ENCODE measurements around the gene UNC13B.
A peak's percentile ranks its signal among the peaks of the same experiment; 100 is the strongest.
"Not testable (repeated sequence)": the region's sequence is repeated elsewhere in the genome, so short reads cannot be mapped to it uniquely, and the experiment has no call there.

Gene UNC13B

GRCh38 chr9:35163413-35163812 lies 1.6 kb downstream of the UNC13B start:
- DNase-seq (ENCODE audit: low spot score), result no peak

- DNase-seq (ENCODE audit: low spot score), result no peak
These were observed 2.9 kb downstream of the UNC13B start for GRCh38 chr9:35164711-35165110.

GRCh38 chr9:35167429-35167828 lies 5.6 kb downstream of the UNC13B start:
- DNase-seq (ENCODE audit: low spot score), result not testable (repeated sequence)

DNA sequence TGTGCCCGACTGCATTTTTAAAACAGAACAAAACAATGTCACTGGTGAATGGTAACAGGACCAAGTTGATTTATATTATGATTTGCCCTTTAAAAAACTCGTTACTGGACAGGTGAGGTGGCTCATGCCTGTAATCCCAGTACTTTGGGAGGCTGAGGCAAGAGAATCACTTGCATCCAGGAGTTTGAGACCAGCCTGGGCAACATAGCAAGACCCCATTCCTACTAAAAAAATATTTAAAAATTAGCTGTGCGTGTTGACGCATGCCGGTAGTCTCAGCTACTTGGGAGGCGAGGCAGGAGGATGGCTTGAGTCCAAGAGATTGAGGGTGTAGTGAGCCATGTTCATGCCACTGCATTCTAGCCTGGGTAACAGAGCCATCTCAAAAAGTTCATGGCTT lies 7.2 kb downstream of the UNC13B start:
- no peak for DNase-seq (ENCODE audit: low spot score)

GRCh38 chr9:35172878-35173277 lies 11.1 kb downstream of the UNC13B start:
- peak; percentile 53 for DNase-seq (ENCODE audit: low spot score)

DNA sequence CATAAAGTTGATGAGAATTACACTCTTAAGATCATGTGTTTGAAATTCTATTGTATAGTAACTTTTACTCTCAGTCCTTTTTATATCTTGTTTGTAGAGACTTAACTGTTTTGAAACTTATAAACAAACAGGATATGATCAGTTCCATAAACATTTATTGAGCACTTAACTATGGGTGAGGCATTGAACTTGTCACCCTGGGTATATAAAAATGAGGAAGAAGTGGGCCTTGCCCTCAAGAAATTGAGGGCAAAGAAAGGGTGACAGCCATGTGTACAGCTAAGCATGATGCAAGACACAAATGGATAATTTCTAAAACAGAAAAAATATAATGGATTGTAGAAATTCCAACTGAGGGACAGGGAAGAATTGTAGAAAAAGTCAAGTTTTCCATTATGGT lies 15.7 kb downstream of the UNC13B start:
- DNase-seq (ENCODE audit: low spot score), result no peak

DNA sequence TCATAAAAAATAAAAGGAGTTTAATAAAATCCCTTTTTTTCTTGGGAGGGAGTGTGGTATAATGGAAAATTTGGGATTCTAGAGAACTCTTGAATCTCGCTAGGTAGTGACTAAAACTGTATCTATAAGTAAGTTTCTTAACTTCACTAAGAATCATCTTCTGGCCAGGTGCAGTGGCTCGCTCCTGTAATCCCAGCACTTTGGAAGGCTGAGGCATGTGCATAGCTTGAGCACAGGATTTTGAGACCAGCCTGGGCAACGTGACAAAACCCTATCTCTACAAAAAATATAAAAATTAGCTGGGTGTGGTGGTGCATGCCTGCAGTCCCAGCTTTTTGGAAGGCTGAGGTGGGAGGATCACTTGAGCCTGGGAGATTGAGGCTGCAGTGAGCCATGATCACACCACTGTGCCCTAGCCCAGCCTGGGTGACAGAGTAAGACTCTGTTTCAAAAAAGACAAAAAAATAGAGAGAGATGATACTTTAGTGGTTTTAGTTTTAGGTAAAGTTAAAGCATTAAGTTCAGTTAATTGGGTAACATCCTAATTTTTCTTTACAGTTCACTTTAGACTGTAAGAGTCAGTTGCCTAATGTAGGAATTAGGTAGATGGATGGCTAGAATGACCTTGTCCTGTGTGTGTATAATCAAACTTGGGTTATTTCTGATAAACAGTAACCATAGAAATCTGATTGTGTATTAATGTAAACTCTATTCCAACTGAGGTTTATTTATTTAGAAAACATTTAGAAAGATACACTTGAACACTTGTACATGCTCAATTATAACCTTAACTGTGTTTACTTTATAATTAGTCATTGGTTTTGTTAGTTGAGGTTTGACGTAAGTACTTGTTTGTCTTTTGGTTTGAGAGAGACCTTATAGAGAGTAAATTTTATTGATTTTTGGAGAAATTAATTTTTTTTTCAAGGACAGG lies 17.8 kb downstream of the UNC13B start:
- no peak for DNase-seq (ENCODE audit: low spot score)

DNA sequence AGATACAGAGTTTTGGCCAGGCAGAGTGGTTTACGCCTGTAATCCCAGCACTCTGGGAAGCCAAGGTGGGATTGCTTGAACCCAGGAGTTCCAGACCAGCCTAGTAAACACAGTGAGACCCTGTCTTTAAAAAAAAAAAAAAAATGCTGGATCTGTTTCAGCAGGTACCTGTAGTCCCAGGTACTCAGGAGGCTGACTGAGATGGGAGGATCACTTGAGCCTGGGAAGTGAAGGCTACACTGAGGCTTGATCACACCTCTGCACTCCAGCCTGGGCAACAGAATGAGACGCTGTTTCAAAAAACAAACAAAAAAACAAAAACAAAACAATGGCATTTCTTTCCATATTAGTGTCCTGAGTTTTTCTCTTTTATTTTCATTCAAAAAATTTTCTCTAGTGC lies 19.0 kb downstream of the UNC13B start:
- DNase-seq (ENCODE audit: low spot score), result no peak

DNA sequence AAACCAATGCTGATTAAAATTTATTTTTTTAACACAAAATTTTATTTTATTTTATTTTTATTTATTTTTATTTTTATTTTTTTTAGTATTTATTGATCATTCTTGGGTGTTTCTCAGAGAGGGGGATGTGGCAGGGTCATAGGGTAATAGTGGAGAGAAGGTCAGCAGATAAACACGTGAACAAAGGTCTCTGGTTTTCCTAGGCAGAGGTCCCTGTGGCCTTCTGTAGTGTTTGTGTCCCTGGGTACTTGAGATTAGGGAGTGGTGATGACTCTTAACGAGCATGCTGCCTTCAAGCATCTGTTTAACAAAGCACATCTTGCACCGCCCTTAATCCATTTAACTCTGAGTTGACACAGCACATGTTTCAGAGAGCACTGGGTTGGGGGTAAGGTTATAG lies 20.6 kb downstream of the UNC13B start:
- DNase-seq (ENCODE audit: low spot score), result not testable (repeated sequence)

GRCh38 chr9:35182996-35183754 lies 21.4 kb downstream of the UNC13B start:
- DNase-seq (ENCODE audit: low spot score), result not testable (repeated sequence)

GRCh38 chr9:35183755-35184480 lies 22.1 kb downstream of the UNC13B start:
- not testable (repeated sequence) for DNase-seq (ENCODE audit: low spot score)

DNA sequence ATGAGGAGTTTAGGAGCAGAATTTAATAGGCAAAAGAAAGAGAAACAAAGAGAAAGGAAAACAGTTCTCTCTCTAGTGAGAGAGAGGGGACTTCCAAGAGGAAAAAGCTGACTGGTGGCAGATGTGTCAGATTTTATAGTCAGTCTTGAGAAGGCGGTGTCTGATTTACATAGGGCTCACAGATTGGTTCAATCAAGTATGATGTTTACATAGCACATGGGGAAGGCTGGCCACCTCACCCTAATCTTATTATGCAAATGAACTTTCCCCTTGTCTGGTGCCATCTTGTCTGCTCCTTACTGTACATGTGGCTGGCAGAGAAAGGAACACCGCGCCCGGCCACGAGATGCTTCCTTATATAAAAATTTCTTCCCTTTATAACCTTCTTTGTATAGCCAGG lies 24.7 kb downstream of the UNC13B start:
- DNase-seq (ENCODE audit: low spot score), result no peak

GRCh38 chr9:35190203-35190602 lies 28.4 kb downstream of the UNC13B start:
- no peak for DNase-seq (ENCODE audit: low spot score)

- no peak for DNase-seq (ENCODE audit: low spot score)
These were observed 29.3 kb downstream of the UNC13B start for GRCh38 chr9:35191105-35191504.

DNA sequence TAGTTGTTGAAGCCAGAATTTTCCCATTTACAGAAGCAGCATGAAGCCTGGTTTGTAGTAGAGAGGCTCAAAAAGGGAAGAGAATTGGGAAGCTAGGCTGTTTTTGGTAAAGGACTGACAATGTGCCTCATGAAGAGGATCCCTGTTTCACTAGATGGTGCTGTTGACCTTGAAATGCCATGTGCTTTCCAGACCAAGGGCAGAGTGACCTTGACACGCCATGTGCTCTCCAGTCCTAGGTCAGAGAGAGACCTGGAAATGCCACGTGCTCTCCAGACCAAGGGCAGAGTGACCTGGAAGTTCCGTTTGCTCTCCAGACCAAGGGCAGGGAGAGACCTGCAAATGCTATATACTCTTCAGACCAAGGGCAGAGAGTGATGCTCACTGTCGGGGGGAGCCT lies 32.0 kb downstream of the UNC13B start:
- DNase-seq (ENCODE audit: low spot score), result no peak

- no peak for DNase-seq (ENCODE audit: low spot score)
These were observed 33.9 kb downstream of the UNC13B start for GRCh38 chr9:35195683-35196082.

DNA sequence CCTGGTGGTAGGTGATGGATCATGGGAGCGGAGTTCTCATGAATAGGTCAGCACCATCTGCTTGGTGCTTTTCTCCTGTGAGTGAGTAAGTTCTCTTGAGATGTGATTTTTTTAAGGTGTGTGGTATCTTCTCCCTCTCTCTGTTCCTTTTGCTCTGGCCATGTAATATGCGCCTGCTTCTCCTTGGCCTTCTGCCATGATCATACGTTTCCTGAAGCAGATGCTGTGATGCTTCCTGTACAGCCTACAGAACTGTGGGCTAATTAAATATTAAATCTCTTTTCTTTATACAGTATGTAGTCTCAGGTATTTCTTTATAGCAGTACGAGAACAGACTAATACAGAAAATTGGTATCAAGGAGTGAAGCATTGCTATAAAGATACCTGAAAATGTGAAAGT lies 36.4 kb downstream of the UNC13B start:
- DNase-seq (ENCODE audit: low spot score), result no peak

GRCh38 chr9:35203528-35203927 lies 41.7 kb downstream of the UNC13B start:
- DNase-seq (ENCODE audit: low spot score), result no peak

DNA sequence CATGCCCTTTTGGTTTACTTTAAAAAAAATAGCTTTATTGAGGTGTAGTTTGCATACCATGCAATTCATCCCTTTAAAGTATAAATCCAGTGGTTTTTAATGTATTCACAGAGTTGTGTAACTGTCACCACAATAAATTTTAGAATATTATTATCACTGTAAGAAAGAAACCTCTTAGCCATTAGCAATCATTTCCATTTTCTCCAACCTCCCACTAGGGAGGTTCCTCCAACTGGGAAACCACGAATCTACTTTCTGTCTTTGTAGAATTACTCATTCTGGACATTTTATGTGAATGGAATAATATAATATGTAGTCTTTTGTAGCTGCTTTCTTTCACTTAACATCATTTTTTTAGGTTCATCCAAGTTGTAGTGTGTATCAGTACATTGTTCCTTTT lies 43.5 kb downstream of the UNC13B start:
- no peak for DNase-seq (ENCODE audit: low spot score)

DNA sequence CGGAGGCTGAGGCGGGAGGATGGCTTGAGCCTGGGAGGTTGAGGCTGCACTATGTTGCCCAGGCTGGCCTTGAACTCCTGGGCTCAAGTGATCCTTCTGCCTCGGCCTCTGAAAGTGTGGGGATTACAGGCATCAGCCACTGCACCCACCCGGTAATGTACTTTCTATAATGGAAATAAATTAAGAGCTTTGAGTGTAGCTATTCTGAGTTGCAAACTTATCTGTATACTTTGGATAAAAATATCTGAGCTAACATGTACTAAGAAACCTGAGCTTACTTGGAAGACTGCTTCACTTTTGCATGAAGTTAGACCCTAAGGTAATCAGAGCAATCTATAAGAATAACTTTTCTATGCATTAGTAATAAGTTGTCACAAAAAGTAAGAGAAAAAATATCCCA lies 50.0 kb downstream of the UNC13B start:
- DNase-seq (ENCODE audit: low spot score), result no peak

GRCh38 chr9:35220659-35221338 lies 59.0 kb downstream of the UNC13B start:
- DNase-seq (ENCODE audit: low spot score), result no peak

DNA sequence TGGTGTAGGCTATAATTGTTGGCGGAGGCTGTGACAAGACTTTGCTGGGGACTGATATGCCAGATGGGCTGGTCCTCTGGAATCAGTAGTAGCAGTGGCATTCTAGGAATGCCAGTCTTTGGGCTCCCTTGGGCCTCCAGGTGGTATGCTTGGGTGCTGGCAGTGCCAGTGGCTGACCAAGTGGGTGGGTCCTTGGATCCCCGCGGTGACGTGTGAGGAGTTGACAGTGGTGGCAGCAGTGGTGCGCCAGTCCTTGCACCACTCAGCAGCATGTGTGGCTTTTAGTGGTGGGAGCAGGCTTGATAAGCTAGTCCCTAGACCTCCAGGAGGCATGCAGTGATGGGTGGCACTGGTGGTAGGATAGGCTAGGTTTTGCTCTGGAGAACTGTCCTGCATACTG lies 63.9 kb downstream of the UNC13B start:
- no peak for DNase-seq (ENCODE audit: low spot score)
